Activated naive CD4-positive, alpha-beta T cell treated with anti-CD3 and anti-CD28 coated beads, Interleukin-2, amount 50 U/mL, for 24 hours (primary cell): Measurements from ENCODE around the gene TBPL1.
"Not testable (repeated sequence)": the region's sequence is repeated elsewhere in the genome, so short reads cannot be mapped to it uniquely, and the experiment has no call there.

Experiments used
- H3K27ac Mint-ChIP-seq: one replicate; pipeline ENCODE4 v1.8.0; 2021; ENCODE audit warnings: mild to moderate bottlenecking, mixed read lengths
- H3K27me3 Mint-ChIP-seq: one replicate; pipeline ENCODE4 v1.8.0; 2021; ENCODE audit warnings: mixed read lengths
- H3K36me3 Mint-ChIP-seq: one replicate; pipeline ENCODE4 v1.8.0; 2021; ENCODE audit warnings: mixed read lengths
- H3K4me1 Mint-ChIP-seq: one replicate; pipeline ENCODE4 v1.8.0; 2021; ENCODE audit warnings: mixed read lengths
- H3K4me3 Mint-ChIP-seq: one replicate; pipeline ENCODE4 v1.8.0; 2021; ENCODE audit warnings: mild to moderate bottlenecking, mixed read lengths
- H3K9me3 Mint-ChIP-seq: one replicate; pipeline ENCODE4 v1.8.0; 2021; ENCODE audit warnings: mixed read lengths

TBPL1 gene

DNA sequence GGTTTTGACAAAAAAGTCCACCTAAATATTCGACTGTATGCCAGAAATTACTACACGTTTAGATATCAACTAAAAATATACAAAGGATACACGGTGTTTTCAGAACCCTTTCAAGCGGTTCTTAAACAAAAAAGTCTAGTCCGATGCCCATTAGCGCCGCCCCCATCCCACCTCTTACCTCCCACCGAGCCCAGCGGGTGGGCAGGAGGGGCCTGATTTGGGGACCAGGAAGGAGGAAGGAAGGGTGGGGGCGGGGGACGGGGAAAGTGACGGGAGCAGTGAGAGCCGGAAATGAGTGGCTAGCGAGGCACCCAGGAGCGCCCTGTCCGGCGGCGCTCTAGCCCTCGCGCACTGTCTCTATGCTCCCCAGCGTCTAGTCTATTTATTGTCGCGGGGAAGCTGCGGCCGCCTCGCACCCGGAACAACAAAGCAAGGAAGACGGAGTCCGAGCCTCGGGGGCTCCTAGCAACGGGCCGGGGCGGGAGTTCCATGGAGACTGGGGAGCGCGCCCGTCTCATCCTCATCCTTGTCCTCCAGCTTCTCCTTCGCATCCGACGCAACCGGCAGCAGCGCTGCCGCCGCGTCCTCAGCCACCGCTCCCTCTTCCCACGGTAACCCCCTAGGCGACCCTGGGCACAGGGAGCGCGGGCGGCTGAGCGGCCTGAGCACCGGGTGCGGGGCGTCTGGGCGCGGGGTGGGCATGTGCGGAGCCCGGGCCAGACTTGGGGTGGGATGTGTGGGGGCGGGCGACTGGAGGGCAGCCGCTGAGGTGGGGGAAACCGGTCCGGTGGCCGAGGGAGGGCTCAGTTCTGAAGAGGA lies at the start of gene TBPL1:
Gene TBPL1, plus strand, starts transcription at position 410 of the 819 bp plus-strand sequence. CDS start 26,902 bp downstream, outside the sequence.
- Mint-ChIP-seq H3K36me3 (no peaks in the 10 kb centered on the region), H3K27me3 (no peaks in the 10 kb centered on the region)

DNA sequence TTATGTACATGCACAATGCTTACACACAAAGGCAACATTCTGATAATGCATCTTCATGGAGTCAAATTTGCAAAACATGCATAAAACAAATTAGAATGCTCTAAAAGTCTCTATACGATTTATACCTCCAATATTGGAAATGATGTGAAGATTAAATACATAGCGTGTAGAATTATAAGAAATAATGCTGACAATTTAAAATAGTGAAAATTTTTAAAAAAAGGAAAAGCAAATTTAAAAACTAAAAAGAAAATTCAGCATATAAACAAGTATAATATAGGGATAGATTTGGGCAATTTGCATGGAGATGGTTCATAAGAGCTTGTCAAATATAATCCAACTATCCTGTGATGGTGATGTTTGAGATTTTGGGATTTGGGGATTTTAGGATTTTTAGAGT lies 49.2 kb upstream of the TBPL1 start:
- H3K9me3 Mint-ChIP-seq, result no peaks in the 10 kb centered on the region
- H3K4me3 Mint-ChIP-seq, result no peak overlapping the region
- H3K36me3 Mint-ChIP-seq, result no peaks in the 10 kb centered on the region
- peaks cover 43% of the 10 kb centered on the region for H3K27me3 Mint-ChIP-seq
- no peak overlapping the region for H3K27ac Mint-ChIP-seq
- no peaks in the 10 kb centered on the region for H3K4me1 Mint-ChIP-seq

More for the DNA sequence above, at the start of gene TBPL1:
- H3K4me3 Mint-ChIP-seq, result peak within 1 kb of the TSS; percentile 99
- H3K27ac Mint-ChIP-seq, result peak within 1 kb of the TSS; percentile 98
- no peaks in the 10 kb centered on the region for H3K9me3 Mint-ChIP-seq
- H3K4me1 Mint-ChIP-seq, result peaks cover 45% of the 10 kb centered on the region

DNA sequence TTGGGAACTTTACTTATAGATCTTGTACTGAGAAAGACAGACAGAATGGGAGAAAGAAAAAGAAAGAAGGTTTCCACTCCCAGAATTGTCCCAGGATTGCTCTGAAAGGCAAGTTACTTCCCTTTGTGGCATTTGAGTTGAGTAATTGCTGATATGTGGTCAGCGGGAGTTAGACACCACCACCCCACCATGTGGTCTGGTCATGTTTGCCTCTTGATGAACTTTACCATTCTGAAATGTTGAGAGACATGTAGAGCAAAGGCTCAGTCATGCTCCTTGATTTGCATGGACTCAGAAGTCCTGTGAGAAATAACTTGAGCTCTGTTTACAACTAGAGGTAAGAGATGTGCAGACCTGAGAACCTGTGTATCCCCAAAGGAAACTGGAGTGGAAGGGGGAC lies 47.0 kb upstream of the TBPL1 start:
- no peaks in the 10 kb centered on the region for H3K36me3 Mint-ChIP-seq
- no peaks in the 10 kb centered on the region for H3K4me1 Mint-ChIP-seq
- H3K27me3 Mint-ChIP-seq, result peaks cover 46% of the 10 kb centered on the region
- no peaks in the 10 kb centered on the region for H3K9me3 Mint-ChIP-seq
- no peak overlapping the region for H3K4me3 Mint-ChIP-seq
- no peak overlapping the region for H3K27ac Mint-ChIP-seq

DNA sequence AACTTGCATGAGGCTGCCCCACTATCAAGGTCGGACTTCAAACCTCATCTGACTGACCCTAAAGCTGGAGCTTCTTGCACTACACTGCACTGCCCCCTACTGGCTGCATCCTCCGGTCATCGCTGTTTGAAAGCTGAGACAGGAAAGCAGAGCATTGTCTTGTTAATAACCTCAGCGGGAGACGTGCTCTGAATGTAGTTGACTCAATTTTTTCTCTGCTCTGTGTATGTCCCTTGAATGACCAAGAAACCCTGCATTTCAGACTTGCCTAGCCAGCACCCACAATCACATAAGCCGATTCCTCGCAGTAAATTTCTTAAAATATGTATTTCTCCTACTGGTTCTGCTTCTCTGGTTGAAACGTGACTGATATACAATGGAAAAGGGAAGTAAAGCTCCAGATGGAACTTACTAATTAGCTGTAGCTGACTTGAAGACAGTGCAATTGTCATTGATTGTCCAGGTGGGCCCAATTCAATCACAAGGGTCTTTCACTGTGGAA lies 36.3 kb upstream of the TBPL1 start:
- H3K36me3 Mint-ChIP-seq, result no peaks in the 10 kb centered on the region
- no peak overlapping the region for H3K4me3 Mint-ChIP-seq
- H3K4me1 Mint-ChIP-seq, result peaks cover 5% of the 10 kb centered on the region
- peaks cover 13% of the 10 kb centered on the region for H3K27me3 Mint-ChIP-seq
- no peak overlapping the region for H3K27ac Mint-ChIP-seq
- no peaks in the 10 kb centered on the region for H3K9me3 Mint-ChIP-seq

DNA sequence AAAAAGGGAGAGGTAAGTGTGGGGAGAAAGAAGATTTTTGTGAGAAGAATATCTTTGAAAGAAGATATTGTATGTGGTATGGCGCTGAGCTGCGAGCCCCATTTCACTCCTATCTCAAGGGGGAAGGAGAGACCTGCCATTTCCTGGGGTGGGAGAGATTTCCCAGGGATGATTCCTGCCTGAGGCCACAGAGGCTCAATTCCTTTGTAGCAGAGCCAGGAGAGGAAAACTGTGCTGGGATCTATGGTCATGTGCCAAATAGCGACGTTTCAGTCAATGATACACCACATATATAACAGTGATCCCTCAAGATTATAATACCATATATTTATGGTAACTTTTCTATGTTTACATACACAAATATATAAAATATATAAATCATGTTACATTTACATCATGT lies 35.2 kb upstream of the TBPL1 start:
- H3K4me3 Mint-ChIP-seq, result no peak overlapping the region
- H3K36me3 Mint-ChIP-seq, result no peaks in the 10 kb centered on the region

DNA sequence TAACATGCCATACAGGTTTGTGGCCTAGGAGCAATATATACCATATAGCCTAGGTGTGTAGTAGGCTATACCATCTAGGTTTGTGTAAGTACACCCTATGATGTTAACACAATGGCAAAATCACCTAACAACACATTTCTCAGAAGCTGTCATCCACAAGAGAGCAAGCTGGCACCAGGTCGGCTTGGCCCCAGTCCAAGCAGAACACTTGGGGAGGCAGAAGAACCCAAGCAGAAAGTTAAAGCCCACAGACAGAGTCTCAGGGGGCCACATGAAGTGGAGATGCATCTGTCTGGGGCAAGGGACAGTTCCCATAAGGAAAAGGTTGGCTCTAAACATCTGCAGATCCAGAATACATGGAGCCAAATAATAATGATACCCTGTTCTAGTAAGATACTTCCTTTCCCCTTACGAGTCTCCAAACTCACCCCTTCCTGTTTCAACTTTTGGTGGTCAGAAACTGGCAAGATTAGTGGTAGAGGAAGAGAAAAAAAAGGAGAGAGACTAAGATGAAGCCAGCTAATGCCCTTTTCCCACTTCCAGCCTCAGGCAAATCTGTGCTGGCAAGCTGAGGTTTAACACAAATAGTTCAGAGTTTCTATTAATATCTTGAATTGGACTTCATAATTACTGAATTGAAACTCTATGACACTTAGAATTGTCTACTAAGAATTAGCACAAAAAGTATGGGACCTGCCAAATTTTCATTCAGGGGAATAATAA lies 34.7 kb upstream of the TBPL1 start:
- peaks cover 8% of the 10 kb centered on the region for H3K27me3 Mint-ChIP-seq
- H3K27ac Mint-ChIP-seq, result no peak overlapping the region
- H3K9me3 Mint-ChIP-seq, result no peaks in the 10 kb centered on the region
- H3K4me3 Mint-ChIP-seq, result no peak overlapping the region
- H3K4me1 Mint-ChIP-seq, result peaks cover 5% of the 10 kb centered on the region
- no peaks in the 10 kb centered on the region for H3K36me3 Mint-ChIP-seq

More for the DNA sequence above, 35.2 kb upstream of the TBPL1 start:
- H3K27ac Mint-ChIP-seq, result no peak overlapping the region
- no peaks in the 10 kb centered on the region for H3K9me3 Mint-ChIP-seq
- peaks cover 11% of the 10 kb centered on the region for H3K27me3 Mint-ChIP-seq
- H3K4me1 Mint-ChIP-seq, result peaks cover 5% of the 10 kb centered on the region

DNA sequence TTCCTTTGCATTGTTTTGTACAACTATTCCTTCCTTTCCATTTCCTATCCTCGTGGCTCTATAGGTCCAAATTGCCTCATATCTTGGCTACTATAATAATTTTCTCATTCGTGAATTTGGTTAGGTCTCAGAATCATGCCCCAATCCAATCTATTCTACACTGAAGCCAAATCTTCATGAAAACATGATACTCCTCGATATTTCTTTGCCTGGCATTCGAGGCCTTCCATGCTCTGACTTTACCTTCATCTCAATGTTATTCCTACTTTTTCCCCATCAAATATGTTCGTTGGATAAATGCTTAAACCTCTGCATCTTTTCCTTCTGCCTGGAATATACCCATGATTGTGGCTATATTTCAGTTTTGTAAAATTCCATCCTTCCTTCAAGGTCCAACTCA lies 33.7 kb upstream of the TBPL1 start:
- H3K9me3 Mint-ChIP-seq, result no peaks in the 10 kb centered on the region
- no peaks in the 10 kb centered on the region for H3K36me3 Mint-ChIP-seq
- H3K27me3 Mint-ChIP-seq, result peaks cover 4% of the 10 kb centered on the region
- no peak overlapping the region for H3K4me3 Mint-ChIP-seq
- H3K27ac Mint-ChIP-seq, result no peak overlapping the region
- peaks cover 5% of the 10 kb centered on the region for H3K4me1 Mint-ChIP-seq

DNA sequence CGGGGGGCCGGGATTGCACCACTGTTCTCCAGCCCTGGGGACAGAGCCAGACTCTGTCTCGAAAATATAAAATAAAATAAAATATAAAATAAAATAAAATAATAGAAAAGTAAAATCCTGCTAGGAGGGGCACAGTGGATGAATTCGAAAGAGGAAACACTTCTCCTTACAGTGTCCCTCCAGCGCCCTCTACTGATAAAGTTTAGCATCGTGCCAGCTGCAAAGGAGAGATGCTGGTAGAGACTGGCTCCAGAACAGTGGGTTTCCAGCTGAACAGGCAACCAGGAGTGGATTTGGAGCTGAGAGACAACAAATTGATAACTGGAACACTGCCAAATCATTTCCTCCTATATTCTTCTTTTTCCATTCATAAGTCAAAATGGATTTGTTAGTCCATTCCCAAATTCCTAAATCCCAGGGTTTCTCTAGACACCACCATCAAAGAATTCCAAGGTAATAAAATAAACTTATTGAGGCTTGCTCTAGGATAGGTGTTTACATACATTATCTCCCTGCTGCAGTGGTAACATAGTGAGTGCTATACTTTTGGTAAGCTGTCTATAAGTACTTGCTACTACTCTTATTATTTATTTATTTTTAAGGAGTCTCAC lies 31.7 kb upstream of the TBPL1 start:
- Mint-ChIP-seq H3K4me3 (no peak overlapping the region), H3K4me1 (peaks cover 5% of the 10 kb centered on the region), H3K36me3 (no peaks in the 10 kb centered on the region), H3K27ac (no peak overlapping the region), H3K9me3 (no peaks in the 10 kb centered on the region), H3K27me3 (peaks cover 11% of the 10 kb centered on the region)

DNA sequence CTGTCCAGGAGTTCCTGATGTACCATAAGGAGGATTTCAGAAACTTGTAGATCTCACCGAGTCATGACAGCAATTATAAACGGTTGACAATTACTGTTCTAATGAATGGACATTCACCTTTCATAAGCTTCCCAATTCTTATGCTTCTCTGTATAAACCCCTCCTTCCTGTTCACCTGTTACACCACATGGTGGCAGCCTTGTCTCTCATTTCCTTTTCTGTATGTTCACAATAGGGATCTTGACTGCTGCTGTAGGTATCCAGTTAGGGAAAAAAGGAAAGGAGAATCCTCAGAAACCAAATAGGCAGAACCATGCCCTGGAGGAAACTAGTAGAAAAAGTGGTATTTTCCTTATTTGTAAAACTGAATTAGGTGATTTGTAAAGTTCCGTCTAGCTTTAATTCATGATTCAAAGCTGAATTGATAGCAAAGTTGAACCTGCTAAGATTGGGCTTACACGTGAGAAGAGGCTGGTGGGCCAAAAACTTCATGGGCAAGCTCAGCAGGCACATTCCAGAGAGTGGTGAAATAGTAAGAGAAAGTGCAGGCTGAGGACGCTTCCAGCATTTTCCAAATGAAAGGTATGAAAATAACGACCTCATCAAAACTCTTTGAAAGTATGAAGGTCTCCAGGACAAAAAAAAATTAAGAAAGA lies 29.0 kb upstream of the TBPL1 start:
- H3K36me3 Mint-ChIP-seq, result no peaks in the 10 kb centered on the region
- no peak overlapping the region for H3K4me3 Mint-ChIP-seq
- no peaks in the 10 kb centered on the region for H3K9me3 Mint-ChIP-seq
- peaks cover 17% of the 10 kb centered on the region for H3K27me3 Mint-ChIP-seq
- no peak overlapping the region for H3K27ac Mint-ChIP-seq
- no peaks in the 10 kb centered on the region for H3K4me1 Mint-ChIP-seq

DNA sequence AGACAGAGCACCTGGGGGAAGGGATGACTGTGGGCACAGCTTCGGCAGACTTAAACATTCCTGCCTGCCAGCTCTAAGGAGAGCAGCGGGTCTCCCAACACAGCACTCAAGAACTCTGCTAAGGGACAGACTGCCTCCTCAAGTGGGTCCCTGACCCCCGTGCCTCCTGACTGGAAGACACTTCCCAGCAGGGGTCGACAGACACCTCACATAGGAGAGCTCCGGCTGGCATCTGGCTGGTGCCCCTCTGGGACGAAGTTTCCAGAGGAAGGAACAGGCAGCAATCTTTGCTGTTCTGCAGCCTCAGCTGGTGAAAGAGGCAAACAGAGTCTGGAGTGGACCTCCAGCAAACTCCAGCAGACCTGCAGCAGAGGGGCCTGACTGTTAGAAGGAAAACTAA lies 21.8 kb upstream of the TBPL1 start:
- not testable (repeated sequence) for H3K9me3 Mint-ChIP-seq, H3K4me1 Mint-ChIP-seq, H3K27ac Mint-ChIP-seq, H3K36me3 Mint-ChIP-seq, H3K4me3 Mint-ChIP-seq
- H3K27me3 Mint-ChIP-seq, result peaks cover 25% of the 10 kb centered on the region

DNA sequence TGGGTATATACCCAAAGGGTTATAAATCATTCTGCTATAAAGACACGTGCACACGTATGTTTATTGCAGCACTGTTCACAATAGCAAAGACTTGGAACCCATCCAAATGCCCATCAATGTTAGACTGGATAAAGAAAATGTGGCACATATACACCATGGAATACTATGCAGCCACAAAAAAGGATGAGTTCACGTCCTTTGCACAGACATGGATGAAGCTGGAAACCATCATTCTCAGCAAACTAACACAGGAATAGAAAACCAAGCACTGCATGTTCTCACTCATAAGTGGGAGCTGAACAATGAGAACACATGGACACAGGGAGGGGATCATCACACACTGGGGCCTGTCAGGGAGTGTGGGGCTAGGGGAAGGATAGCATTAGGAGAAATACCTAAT lies 16.7 kb upstream of the TBPL1 start:
- peaks cover 25% of the 10 kb centered on the region for H3K27me3 Mint-ChIP-seq
- H3K4me3 Mint-ChIP-seq, H3K4me1 Mint-ChIP-seq, H3K36me3 Mint-ChIP-seq, H3K27ac Mint-ChIP-seq: not testable (repeated sequence)
- H3K9me3 Mint-ChIP-seq, result peaks cover 13% of the 10 kb centered on the region

DNA sequence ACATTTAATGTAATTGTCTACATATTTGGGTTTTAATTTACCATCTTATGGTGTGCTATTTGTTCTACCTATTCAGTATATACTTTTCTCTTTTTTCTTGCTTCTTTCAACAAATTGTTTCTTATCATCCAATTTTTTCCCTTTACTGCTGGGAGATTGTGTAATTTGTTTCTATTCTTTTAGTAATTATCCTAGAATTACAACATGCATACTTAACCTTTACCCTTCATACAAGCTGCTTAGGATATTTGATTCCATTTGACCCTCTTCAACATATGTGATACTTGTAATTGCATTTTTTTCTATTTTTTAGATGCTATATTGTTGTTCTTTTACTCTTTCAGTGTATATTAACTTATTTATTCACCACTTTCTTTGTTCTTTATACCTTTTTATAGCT lies 15.1 kb upstream of the TBPL1 start:
- Mint-ChIP-seq H3K4me1 (no peaks in the 10 kb centered on the region), H3K9me3 (peaks cover 13% of the 10 kb centered on the region), H3K27me3 (peaks cover 21% of the 10 kb centered on the region), H3K4me3 (no peak overlapping the region), H3K27ac (no peak overlapping the region), H3K36me3 (peaks cover 5% of the 10 kb centered on the region)

DNA sequence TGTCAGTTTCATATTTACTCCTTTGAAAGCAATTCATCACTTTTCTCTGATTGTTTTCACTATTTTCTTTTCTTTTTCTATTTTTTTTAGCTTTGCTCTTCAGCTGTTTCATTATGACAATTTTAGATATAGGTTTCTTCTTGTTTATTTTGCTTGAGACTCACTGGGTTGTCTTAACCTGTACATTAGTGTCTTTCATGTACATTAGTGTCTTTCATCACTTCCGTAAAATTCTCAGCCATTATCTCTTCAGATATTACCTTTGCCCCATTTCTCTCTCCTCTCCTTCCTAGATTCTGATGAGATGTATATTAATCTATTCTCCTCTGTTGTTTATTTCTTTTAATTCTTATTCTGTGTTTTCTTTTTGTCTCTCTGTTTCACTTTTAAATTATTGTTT lies 14.5 kb upstream of the TBPL1 start:
- Mint-ChIP-seq H3K27me3 (peaks cover 18% of the 10 kb centered on the region), H3K4me1 (no peaks in the 10 kb centered on the region), H3K36me3 (peaks cover 1% of the 10 kb centered on the region), H3K9me3 (peaks cover 8% of the 10 kb centered on the region), H3K27ac (no peak overlapping the region), H3K4me3 (no peak overlapping the region)

DNA sequence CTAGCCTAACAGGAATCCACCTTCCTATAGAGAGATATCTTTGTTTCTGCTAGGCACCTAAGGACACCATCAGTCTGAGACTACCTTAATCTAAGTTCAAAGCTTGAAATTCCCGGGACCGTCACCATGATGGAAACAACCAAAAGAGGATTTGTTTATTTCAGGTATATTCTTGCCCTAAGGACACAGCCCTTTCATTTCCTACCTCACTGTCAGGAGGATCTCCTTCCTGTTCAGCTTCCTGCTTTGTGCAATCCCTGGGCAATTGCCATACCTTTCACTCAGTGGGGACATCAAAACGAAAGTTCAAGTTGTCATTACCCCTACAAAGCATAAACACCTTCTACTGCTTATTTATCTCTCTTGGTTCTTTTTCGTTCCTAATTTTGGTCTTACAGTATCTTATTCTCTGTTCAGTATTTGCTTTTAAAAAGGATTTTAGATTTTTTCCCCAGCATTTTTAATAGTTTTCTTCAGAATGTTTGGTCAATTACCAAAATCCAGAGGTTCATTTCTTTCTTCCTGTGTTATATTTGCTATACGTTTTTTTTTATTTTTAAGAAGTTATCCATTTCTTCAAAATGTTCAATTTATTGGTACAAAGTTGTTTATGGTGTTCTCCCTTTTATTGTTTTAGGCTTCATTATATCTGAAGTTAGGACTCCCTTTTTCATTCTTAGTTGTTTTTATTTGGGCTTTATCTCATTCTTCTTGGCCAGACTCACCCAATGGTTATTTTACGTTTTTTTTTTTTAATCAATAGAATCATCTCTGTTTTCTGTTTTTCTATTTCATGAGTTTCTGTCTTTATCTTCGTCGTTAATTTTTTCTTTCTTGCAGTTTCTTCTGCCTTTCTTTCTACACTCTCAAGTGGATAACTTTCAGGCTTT lies 13.0 kb upstream of the TBPL1 start:
- Mint-ChIP-seq H3K27ac (no peak overlapping the region), H3K27me3 (peaks cover 16% of the 10 kb centered on the region), H3K9me3 (peaks cover 5% of the 10 kb centered on the region), H3K4me1 (no peaks in the 10 kb centered on the region), H3K4me3 (no peak overlapping the region), H3K36me3 (peaks cover 1% of the 10 kb centered on the region)

DNA sequence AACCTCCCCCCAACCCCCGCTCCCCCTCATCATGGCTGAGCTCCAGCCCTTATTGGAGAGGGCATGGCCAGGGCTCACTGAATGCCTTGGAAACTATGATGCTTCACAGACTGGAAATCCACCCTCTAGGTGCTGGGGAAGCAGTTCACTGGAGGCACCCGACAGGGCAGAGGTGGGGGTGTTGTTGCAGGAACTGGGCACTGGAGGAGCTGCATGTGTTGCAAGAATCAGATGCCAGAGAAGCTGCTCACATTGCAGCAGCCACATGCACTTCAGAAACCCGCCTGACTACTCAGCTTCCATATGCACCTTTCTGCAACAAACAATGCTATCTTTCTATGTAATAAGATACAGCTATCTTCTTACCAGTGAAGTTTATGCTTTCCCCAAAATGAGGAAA lies 7.9 kb upstream of the TBPL1 start:
- H3K4me1 Mint-ChIP-seq, result no peaks in the 10 kb centered on the region

More for the DNA sequence above, 7.9 kb upstream of the TBPL1 start:
- Mint-ChIP-seq H3K36me3 (peaks cover 1% of the 10 kb centered on the region), H3K27me3 (peaks cover 9% of the 10 kb centered on the region), H3K27ac (no peak overlapping the region), H3K4me3 (no peak overlapping the region), H3K9me3 (peaks cover 5% of the 10 kb centered on the region)
